ENCODE data around the gene SMIM31. TPM values are rescaled to one million over a fixed set of nuclear protein-coding genes. Genes with fewer than 3 reads are reported as not detected.

Gene SMIM31
- total RNA-seq, 1 experiment from 2014 or later, result not detected

DNA sequence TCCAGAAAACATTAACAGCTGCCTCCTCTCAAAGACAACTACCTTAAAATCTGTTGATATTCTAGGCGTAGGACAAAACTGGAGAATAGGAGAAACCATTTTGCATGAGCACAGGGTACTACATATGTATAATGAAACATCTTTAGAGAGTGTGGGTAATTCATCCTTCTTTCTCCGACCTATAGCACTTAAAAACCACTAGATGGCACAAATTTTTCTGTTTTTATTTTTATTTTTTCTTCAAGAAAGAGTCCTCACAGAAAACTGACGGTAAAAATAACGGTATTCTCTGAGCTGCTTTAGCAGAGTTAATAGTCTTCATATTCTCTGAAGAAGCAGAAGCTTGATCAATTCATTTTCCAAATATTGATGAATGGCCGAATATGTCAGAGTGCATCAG is 14.6 kb downstream of the SMIM31 start:
- no peaks in the 10 kb centered on the region for H3K4me1 ChIP-seq
- no peak for DNase-seq
- H3K4me3 ChIP-seq, result no peak overlapping the region
- H3K9me3 ChIP-seq (replicated peaks), result no peaks in the 10 kb centered on the region
- no peak overlapping the region for H3K27ac ChIP-seq
- no peaks in the 10 kb centered on the region for H3K27me3 ChIP-seq
- no peaks in the 10 kb centered on the region for H3K36me3 ChIP-seq

DNA sequence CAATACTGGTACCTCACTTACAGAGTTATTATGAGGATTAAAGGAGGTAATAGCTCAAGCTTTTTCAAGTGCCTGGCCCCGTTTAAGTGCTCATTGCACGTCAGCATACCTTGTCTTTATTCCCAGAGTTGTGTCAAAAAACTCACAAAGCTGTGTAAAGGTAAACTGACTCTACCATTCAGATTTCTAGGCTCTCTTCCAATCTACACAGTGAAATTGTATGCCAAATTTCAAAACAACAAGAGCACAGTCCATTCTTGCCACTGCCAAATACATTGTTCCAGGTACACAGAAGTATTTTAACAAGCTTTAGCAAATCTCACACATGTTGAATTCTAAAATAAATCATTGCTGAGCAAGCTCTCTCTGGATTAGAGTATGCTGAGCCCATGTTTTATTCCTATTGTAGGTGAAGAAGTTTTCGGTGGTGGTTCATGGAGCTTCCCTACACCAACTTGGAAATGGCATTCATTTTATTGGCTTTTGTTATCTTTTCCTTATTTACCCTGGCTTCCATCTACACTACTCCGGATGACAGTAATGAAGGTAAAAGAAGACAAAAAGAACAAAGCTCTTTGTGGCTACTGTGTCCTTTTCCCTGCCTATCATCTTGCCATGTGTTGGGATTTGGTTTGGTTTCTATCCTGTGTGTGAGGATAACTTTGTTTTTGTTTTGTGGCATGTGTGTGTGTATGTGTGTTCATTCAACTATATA is 16.2 kb downstream of the SMIM31 start:
- Histone ChIP-seq H3K36me3 (no peaks in the 10 kb centered on the region), H3K9me3 (replicated peaks) (no peaks in the 10 kb centered on the region), H3K4me1 (no peaks in the 10 kb centered on the region), H3K4me3 (no peak overlapping the region), H3K27ac (no peak overlapping the region), H3K27me3 (no peaks in the 10 kb centered on the region)
- DNase-seq, result no peak

DNA sequence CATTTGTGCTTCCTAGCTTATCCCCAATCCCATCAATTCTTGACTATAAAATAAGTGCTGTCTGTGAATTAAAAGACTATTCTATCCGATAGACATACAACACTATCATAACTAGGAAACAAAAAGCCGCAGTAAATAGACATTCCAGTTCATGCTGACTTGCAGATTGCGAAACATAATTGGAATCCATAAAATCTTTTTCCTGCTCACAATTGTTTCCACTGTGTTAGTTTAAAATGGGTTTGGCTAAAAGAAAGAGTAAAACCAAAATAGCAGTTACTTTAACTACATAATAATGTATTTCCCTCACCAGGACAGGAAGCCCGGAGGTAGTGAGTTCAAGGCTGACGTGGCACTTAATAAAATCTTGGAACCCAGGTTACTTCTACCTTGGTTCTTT is 17.2 kb downstream of the SMIM31 start:
- Histone ChIP-seq H3K27me3 (no peaks in the 10 kb centered on the region), H3K27ac (no peak overlapping the region), H3K4me3 (no peak overlapping the region), H3K4me1 (no peaks in the 10 kb centered on the region), H3K9me3 (replicated peaks) (no peaks in the 10 kb centered on the region), H3K36me3 (no peaks in the 10 kb centered on the region)
- no peak for DNase-seq

DNA sequence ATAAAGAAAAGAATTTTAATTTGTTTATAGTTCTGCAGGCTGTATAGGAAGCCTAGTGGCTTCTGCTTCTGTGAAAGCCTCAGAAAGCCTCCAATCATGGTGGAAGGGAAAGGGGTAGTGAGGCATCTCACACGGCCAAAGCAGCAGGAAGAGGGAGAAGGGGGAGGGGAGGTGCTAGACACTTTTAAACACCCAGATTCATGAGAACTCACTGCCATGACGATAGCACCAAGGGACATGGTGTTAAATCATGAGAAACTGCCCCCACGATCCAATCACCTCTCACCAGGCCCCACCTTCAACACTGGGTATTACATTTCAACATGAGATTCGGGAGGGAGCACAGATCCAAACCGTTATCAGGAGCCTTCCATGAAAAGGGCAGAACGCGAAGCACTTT is 18.1 kb downstream of the SMIM31 start:
- DNase-seq, result no peak
- H3K9me3 ChIP-seq (replicated peaks), result no peaks in the 10 kb centered on the region
- no peak overlapping the region for H3K4me3 ChIP-seq
- H3K27me3 ChIP-seq, result no peaks in the 10 kb centered on the region
- H3K27ac ChIP-seq, result no peak overlapping the region
- no peaks in the 10 kb centered on the region for H3K4me1 ChIP-seq
- no peaks in the 10 kb centered on the region for H3K36me3 ChIP-seq

DNA sequence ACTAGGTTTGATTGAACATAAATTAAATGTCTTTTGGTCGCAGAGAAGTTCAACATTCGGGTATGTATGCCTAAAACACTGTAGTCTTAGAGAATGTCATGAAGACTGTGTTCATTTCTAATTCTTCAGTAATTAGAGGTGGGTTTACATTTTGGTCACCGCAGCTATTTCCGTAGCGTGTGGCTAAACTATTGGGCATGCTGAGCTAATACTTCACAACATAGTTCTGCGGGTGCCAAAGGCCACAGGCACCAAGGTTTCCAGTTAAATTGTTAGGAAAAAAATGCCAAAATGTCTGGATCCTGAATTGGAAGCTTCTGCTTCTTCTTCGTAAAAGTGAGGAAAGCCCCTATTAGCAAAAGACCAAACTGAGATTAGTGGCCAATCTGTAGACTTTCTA is 25.1 kb downstream of the SMIM31 start:
- no peaks in the 10 kb centered on the region for H3K9me3 ChIP-seq (replicated peaks)
- H3K36me3 ChIP-seq, result no peaks in the 10 kb centered on the region
- no peak overlapping the region for H3K4me3 ChIP-seq
- H3K4me1 ChIP-seq, result no peaks in the 10 kb centered on the region
- no peaks in the 10 kb centered on the region for H3K27me3 ChIP-seq
- DNase-seq, result no peak
- no peak overlapping the region for H3K27ac ChIP-seq

DNA sequence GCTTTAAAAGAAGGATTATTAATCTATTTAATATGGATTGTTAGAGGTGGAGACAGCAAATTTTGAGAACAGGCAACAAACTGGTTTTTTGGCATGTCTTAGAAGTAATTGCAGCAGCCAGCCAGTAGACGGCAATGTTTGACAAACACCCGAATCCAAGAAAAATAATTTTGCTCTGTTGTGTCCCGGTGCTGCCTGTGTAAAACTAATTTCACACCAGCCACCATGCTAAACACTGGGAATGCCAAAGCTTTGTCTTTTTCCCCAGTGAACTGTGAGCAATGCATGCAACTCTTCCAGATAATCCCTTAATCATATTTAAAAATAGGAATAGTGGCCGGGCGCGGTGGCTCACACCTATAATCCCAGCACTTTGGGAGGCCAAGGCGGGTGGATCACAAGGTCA is 25.9 kb downstream of the SMIM31 start:
- DNase-seq, result peak; percentile 8 to 56
- Histone ChIP-seq H3K27ac (no peak overlapping the region), H3K36me3 (no peaks in the 10 kb centered on the region)

DNA sequence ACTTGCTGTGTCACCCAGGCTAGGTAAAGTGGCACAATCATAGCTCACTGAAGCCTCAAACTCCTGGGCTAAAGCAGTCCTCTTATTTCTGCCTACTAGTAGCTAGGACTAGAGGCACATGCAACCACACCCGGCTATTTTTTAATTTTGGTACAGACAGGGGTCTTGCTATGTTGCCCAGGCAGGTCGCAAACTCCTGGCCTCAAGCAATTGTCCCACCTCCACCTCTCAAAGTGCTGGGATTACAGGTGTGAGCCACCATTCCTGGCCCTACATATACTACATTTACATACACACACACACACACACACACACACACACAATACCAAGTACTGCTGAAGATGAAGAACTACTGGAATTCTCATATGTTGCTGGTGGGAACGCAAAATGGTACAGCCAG is 26.9 kb downstream of the SMIM31 start:
- Histone ChIP-seq H3K9me3 (replicated peaks) (no peaks in the 10 kb centered on the region), H3K4me1 (no peaks in the 10 kb centered on the region), H3K27me3 (no peaks in the 10 kb centered on the region), H3K36me3 (no peaks in the 10 kb centered on the region), H3K27ac (no peak overlapping the region), H3K4me3 (no peak overlapping the region)
- DNase-seq, result no peak

More for the DNA sequence above, 25.9 kb downstream of the SMIM31 start:
- Histone ChIP-seq H3K4me1 (no peaks in the 10 kb centered on the region), H3K27me3 (no peaks in the 10 kb centered on the region), H3K9me3 (replicated peaks) (no peaks in the 10 kb centered on the region), H3K4me3 (no peak overlapping the region)

DNA sequence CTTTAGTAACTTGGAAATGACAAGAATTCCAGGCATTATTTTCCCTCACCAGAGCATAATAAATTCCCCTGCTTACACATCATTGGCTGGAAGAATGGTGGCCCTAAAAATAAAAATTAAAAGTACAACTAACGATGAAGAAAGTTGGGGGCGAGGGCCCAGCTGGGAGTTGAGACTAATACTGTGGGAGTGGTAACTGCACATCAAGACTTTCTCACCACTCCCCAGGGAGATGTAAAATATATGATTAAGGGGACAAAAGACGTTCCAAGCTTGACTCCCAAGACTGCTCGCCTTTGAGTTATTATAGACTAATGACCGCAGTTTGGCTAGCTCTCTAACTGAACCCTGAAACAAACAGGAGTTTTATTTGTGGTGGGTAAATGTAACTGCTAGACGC is 30.0 kb downstream of the SMIM31 start:
- Histone ChIP-seq H3K4me3 (no peak overlapping the region), H3K27ac (no peak overlapping the region), H3K4me1 (no peaks in the 10 kb centered on the region), H3K9me3 (replicated peaks) (no peaks in the 10 kb centered on the region), H3K27me3 (no peaks in the 10 kb centered on the region), H3K36me3 (no peaks in the 10 kb centered on the region)
- no peak for DNase-seq

DNA sequence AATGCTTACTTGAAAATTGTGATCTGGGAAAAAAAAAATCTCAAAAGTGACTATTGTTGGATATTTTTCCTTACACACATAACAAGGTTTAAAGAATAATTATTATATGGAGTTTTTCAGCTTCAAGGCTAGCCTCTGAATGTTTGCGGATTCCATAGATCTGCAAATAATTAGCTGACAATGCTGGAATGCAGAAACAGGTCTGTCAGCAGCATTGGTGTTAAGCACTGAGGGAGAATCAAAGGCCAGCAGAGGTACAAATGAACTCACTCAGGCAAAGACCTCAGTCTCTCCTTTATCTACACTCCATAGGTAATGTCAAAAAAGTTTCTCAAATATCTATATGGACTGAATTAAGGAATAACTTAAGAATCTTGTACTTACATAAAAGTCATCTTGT is 35.1 kb downstream of the SMIM31 start:
- no peak for DNase-seq
- Histone ChIP-seq H3K36me3 (no peaks in the 10 kb centered on the region), H3K4me3 (no peak overlapping the region), H3K4me1 (no peaks in the 10 kb centered on the region), H3K27me3 (no peaks in the 10 kb centered on the region), H3K9me3 (replicated peaks) (no peaks in the 10 kb centered on the region), H3K27ac (no peak overlapping the region)

DNA sequence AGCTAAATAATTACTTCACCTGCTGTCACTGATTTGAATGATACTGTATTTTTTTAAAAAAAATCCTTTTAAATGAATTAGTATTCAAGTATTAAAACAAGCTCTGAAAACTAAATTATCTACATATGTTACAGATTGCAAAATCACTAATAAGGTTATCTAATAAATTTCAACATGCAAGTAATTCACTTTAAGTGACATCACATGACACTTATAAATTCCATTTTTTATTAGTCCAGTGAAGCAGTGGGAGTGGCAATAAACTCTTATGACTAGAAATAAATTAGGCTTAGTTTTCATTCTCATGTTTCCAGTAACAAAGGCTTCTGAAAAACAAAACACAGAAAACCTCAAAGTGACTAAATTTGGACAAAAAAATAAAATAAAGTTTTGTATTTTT is 36.3 kb downstream of the SMIM31 start:
- Histone ChIP-seq H3K36me3 (no peaks in the 10 kb centered on the region), H3K27ac (no peak overlapping the region), H3K9me3 (replicated peaks) (no peaks in the 10 kb centered on the region), H3K4me1 (no peaks in the 10 kb centered on the region), H3K4me3 (no peak overlapping the region), H3K27me3 (no peaks in the 10 kb centered on the region)
- no peak for DNase-seq

DNA sequence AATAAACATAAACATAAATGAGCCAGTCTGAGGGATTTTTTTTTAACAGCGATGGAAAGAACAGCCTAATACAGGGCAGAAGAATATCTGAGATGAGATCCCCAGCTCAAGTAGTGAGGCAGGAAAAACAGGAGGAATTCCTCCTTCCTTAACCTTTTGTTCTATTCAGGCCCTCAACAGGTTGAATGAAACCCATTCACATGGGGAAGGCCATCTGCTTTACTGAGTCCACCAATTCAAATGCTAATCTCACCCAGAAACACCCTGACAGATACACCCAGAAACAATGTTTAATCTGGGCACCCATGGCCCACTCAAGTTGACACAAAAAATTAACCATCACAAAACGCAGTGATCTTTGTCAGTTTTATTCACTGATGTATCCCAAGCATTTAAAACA is 45.5 kb downstream of the SMIM31 start:
- Histone ChIP-seq H3K9me3 (replicated peaks) (no peaks in the 10 kb centered on the region), H3K4me3 (no peak overlapping the region), H3K27me3 (no peaks in the 10 kb centered on the region), H3K4me1 (peaks cover 10% of the 10 kb centered on the region; the same call in 1 of the 2 replicates), H3K36me3 (no peaks in the 10 kb centered on the region), H3K27ac (no peak overlapping the region)
- DNase-seq, result no peak

DNA sequence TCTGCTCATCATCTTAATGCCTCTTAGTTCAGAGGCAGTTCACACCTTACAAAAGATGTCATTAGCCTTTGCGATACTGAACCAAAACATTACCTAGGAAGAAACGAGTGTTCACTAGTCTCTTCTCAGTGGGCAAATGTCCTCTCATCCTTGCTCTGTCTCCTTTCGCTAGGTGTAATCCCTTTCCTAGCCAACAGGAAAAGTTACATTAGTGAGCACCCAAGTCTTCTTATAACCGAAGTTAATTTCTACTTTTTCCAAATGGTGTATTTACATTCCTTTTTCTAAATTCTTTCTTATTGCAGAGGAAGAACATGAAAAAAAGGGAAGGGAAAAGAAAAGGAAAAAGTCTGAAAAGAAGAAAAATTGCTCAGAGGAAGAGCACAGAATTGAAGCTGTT is 46.9 kb downstream of the SMIM31 start:
- DNase-seq, result no peak
- Histone ChIP-seq H3K4me1 (peaks cover 10% of the 10 kb centered on the region; the same call in 1 of the 2 replicates), H3K4me3 (no peak overlapping the region), H3K9me3 (replicated peaks) (no peaks in the 10 kb centered on the region), H3K27ac (no peak overlapping the region), H3K27me3 (no peaks in the 10 kb centered on the region), H3K36me3 (no peaks in the 10 kb centered on the region)

DNA sequence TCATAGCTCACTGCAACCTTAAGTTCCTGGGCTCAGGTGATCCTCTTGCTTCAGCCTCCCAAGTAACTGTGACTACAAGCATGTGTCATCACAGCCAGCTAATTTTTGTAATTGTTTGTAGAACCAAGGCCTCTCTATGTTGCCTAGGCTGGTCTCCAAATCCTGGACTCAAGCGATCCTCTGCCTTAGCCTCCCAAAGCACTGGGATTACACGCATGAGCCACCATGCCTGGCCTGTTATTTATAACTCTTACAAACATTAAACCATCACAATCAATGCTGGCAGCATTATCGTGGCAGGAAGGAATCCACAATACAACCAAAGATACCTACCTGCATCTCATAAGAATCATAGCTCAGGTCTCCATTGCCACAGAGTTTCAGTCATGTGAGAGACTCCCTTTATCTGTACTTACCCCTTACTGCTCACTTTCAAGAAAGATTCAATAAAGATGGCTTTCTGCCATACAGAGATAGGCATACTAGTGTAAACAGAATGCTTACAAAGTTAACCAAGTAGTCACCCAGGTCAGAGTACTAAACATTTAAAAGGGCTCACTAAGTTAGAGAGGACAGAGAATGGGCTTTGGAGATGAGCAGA is 48.5 kb downstream of the SMIM31 start:
- DNase-seq, result no peak
- Histone ChIP-seq H3K27me3 (no peaks in the 10 kb centered on the region), H3K9me3 (replicated peaks) (no peaks in the 10 kb centered on the region), H3K27ac (no peak overlapping the region), H3K4me3 (no peak overlapping the region), H3K36me3 (no peaks in the 10 kb centered on the region), H3K4me1 (peaks cover 10% of the 10 kb centered on the region; the same call in 1 of the 2 replicates)

DNA sequence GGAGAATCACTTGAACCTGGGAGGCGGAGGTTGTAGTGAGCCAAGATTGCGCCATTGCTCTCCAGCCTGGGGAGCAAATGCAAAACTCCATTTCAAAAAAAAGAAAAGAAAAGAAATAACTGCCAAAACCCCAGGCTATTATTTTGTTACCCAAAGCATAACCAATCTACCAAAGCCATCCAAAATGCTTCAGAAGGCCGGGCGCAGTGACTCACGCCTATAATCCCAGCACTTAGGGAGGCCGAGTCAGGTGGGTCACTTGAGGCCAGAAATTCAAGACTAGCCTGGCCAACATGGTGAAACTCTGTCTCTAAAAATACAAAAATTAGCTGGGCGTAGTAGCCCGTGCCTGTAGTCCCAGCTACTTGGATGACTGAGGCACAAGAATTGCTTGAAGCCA is 49.8 kb downstream of the SMIM31 start:
- H3K4me3 ChIP-seq, result no peak overlapping the region
- peak overlapping the region; percentile 37; the same call in 1 of the 2 replicates for H3K27ac ChIP-seq
- peaks cover 10% of the 10 kb centered on the region; the same call in 1 of the 2 replicates for H3K4me1 ChIP-seq
- DNase-seq, result peak; percentile 19 to 38
- no peaks in the 10 kb centered on the region for H3K27me3 ChIP-seq
- no peaks in the 10 kb centered on the region for H3K9me3 ChIP-seq (replicated peaks)
- no peaks in the 10 kb centered on the region for H3K36me3 ChIP-seq

DNA sequence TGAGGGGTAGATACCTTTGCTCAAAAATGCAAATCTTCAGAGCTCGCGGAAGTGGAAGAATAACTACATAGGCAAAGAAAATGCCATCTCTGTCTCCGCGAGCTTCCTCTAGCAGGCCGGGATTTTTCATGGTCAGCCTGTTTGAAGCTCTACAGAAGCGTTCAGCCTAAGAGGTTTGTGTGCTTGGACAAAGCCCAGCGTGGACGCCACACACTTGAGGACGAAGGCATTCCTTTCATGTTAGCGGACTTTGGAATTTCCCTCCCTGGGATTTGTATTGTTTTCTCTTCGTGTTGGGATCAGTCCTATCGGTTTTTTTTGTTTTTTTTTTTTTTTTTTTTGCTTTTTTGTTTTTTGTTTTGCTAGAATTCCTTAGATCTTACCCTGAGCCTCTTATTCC is 53.7 kb downstream of the SMIM31 start:
- no peak overlapping the region for H3K4me3 ChIP-seq
- H3K4me1 ChIP-seq, result peaks cover 10% of the 10 kb centered on the region; the same call in 1 of the 2 replicates
- peak in 1 of 2 experiments; percentile 1 for DNase-seq
- H3K36me3 ChIP-seq, result no peaks in the 10 kb centered on the region
- H3K9me3 ChIP-seq (replicated peaks), result no peaks in the 10 kb centered on the region
- H3K27me3 ChIP-seq, result no peaks in the 10 kb centered on the region
- no peak overlapping the region for H3K27ac ChIP-seq

DNA sequence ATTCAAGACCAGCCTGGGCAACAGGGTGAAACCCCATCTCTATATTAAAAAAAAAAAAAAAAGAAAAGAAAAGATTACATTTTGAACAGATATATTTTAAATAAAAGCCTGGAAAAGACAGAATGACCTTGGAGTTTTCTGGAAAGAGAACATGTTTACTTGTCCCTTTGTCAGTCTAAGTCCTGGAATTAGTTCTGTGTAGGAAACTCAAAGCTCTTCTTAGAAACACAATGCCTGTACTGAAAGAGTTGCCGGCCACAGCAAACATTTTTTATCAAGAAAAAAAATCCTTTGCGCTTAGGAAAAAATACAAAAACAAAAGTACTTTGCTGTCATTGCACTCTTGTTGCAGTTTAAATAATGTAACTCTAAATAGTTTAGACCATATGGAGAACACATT is 59.6 kb downstream of the SMIM31 start:
- Histone ChIP-seq H3K4me3 (no peak overlapping the region), H3K27me3 (no peaks in the 10 kb centered on the region), H3K9me3 (replicated peaks) (no peaks in the 10 kb centered on the region), H3K4me1 (no peaks in the 10 kb centered on the region), H3K36me3 (no peaks in the 10 kb centered on the region), H3K27ac (no peak overlapping the region)
- DNase-seq, result no peak
